ENCODE results near the gene MAPK1.
A peak's percentile ranks its signal among the peaks of the same experiment; 100 is the strongest.
"Not testable (repeated sequence)": the region's sequence is repeated elsewhere in the genome, so short reads cannot be mapped to it uniquely, and the experiment has no call there.

The MAPK1 gene

DNA sequence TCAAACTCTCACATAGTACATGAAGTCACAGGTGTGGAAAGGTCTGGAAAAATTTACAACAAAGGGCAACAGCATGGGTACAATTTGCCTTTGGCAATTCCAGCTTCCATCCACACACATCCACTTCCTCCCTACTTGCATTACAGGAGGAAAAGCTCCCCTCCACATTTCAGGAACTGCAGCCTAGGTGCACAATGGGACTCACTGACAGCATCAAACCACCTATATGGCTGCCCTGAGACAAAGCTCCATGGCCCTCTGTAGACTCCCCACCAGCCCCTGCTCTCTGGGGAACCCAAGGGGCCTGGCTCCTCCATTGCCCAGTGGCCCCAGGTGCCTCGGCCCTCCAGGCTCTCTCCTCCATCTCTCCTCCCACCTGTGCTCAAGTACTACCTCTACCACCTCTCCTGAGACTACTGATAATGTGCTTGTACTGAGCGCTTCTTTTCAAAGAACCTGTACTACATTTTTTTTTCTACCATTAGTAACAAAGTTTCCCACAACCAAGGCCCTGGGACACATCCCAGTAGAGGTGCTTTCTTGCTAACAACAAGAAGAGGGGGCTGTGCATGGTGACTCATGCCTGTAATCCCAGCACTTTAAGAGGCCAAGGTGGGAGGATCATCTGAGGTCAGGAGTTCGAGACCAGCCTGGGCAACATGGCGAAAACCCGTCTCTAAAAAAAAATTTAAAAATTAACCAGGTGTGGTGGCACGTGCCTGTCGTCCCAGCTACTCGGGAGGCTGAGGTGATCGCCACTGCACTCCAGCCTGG is 136.7 kb downstream of the MAPK1 start:
- DNase-seq (ENCODE audit: low read depth in 3 of 3, low spot score in 1 of 3) = no peak

- DNase-seq (ENCODE audit: low read depth in 3 of 3, low spot score in 1 of 3) = not testable (repeated sequence)
Measured at GRCh38 chr22:21729184-21729583, 138.3 kb downstream of the MAPK1 start.

DNA sequence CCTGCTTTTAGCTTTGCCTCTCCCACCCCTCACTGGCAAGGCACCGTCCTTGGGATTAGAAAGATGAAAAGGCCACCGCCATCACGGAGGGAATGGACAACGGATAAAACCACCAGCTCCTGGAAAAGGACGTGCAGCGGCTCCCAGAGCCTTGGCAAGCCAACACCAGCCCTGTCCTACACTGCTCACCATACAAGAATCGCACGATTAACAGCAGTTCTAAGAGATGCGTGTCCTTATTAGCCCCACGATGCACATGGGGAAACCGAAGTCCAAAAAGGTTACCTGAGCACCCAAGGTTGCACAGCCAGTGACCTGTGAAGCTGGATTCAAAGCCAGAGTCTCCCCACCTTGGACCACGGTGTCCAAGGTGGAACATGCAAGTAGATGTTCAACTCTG is 139.2 kb downstream of the MAPK1 start:
- DNase-seq (ENCODE audit: low read depth in 3 of 3, low spot score in 1 of 3) = no peak

DNA sequence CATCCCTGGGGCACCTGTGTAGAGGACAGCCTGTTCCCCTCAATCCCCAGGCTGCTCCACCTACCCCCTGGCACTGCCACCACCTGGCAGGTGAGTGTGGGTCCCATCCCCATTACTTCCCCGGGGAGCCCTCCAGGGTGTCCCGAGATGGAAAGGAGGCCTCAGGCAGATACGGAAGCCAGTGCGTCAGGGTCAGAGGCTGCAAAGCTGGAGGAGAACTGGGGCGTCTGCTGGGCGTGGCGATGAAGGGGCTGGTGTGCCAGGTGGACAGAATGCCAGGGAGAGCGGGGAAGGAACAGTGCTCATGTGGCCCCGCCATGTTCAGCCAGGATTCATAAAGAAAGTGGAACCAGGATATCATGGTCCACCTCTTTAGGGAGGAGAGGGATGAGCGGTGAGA is 139.7 kb downstream of the MAPK1 start:
- no peak for DNase-seq (ENCODE audit: low read depth in 3 of 3, low spot score in 1 of 3)

DNA sequence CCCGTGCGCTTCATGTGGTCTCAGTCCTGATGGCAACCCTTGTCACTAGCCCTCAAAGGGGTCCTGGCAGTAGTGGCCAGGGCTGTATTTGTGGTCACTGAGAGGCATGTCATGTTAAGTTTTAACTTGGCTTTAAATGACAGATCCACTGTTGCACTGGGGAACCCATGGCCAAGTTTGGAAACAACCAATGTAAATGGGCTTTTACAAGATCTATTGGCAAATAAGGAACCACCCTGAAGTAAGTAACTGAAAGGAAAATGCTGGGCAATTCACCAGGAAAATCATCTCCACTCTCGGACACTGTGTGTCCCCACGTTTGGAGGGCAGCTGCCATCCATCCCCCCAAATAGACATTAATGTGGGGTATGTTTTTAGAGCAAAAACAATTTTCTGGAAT is 140.3 kb downstream of the MAPK1 start:
- DNase-seq (ENCODE audit: low read depth in 3 of 3, low spot score in 1 of 3) = no peak

- no peak for DNase-seq (ENCODE audit: low read depth in 3 of 3, low spot score in 1 of 3)
Measured at GRCh38 chr22:21726650-21727049, 140.8 kb downstream of the MAPK1 start.

DNA sequence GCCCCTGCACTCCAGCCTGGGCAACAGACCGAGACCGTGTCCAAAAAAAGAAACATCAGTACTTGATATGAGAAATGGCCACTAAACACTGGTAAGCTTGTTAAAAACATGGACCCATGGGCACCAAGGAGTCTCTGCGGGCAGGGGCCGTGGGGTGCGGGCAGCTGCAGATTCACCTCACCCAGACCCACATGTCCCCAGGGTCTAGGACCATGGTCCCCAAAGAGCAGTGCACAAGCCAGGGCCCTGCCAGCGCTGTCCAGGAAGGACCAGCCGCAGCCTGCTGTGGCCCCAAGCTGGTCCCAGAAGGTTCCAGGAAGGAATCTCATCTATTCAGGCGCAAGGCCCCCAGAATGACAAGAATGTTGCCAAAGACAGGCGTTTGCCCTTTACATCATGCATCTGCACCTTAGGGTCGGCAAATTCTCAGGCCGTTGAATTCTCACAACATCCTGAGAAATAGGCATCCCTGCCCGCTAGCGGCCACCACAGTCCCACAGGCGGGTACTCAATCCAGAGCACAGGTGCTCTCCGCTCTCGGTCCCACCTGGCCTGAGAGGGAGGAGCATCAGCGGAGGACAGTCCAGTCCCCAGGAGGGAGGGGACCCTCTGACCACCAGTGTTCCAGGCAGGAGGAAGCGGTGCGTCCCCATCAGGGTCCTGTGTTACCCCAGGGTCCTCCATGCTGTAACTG is 141.3 kb downstream of the MAPK1 start:
- DNase-seq (ENCODE audit: low read depth in 3 of 3, low spot score in 1 of 3) = no peak

- DNase-seq (ENCODE audit: low read depth in 3 of 3, low spot score in 1 of 3) = not testable (repeated sequence)
Measured at GRCh38 chr22:21724496-21724895, 142.9 kb downstream of the MAPK1 start.

- DNase-seq (ENCODE audit: low read depth in 3 of 3, low spot score in 1 of 3) = not testable (repeated sequence)
Measured at GRCh38 chr22:21721195-21721852, 146.1 kb downstream of the MAPK1 start.

- DNase-seq (ENCODE audit: low read depth in 3 of 3, low spot score in 1 of 3) = not testable (repeated sequence)
Measured at GRCh38 chr22:21720191-21720859, 147.1 kb downstream of the MAPK1 start.

DNA sequence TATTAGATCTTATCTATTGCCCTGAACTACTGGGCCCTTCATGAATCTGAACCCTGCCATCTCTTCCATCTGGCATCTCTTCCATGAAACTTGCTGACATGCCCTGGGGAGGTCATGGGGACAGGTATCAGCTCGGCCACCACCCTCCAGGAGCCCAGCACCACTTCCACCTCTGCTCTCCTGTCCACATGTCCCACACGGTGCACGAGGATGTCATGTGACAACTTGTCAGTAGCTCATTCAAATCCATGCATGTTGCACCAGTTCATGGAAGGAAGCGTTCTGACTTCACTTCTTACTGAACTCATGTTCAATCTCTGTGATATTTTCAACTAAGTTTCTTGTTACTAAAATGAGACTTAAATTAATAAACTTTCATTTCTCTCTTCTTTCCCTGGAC is 148.4 kb downstream of the MAPK1 start:
- no peak for DNase-seq (ENCODE audit: low read depth in 3 of 3, low spot score in 1 of 3)

DNA sequence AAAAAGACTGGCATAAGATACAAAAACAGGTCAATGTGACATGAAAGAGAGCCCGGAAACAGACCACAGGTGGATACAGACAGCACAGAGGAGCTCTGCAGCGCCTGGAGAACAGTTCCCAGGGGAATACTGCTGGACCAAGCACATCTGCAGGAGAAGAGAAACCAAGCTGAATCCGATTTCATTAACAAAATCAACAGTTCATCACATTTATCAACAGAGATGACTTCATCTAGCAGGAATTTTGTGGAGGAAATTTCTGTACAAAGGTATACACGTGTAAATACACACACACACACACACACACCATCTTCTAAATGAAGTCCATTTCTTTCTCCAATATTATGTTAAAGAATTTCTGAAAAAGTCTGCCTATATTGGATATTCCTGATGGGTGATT is 148.9 kb downstream of the MAPK1 start:
- no peak for DNase-seq (ENCODE audit: low read depth in 3 of 3, low spot score in 1 of 3)

DNA sequence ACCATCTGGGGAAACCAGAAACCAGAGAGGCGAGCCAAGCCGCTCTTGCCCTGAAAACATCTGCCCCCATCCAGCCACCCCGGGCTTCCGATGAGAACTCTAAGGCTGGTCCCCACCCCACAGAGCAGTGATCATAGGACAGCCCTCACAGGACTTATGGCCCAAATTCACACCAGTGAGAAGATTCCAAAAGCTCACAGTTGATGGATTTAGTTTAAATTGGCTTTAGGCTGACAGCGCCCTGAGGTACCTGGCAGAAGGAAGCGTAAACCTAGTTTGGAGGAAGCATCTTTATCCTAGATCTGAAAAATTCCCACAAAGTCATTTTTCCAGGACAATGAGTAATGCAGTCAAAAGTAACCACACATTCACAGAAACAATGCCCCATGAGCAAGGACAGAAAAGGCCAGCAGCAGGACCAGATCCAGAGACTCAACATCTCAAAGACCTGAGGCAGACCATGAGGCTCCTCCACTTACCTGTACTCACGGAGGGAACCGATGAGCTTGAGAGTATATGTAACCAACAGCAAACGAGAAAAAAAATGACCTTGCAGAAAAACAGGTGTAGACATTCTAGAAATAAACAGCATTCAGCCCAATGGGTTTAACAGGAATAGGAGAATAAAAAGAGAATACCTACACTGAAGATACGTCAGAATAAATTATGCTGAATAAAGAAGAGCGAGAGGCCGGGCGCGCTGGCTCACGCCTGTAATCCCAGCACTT is 150.9 kb downstream of the MAPK1 start:
- DNase-seq (ENCODE audit: low read depth in 3 of 3, low spot score in 1 of 3) = not testable (repeated sequence)

- no peak for DNase-seq (ENCODE audit: low read depth in 3 of 3, low spot score in 1 of 3)
Measured at GRCh38 chr22:21714786-21715185, 152.7 kb downstream of the MAPK1 start.

- no peak for DNase-seq (ENCODE audit: low read depth in 3 of 3, low spot score in 1 of 3)
Measured at GRCh38 chr22:21714059-21714770, 153.2 kb downstream of the MAPK1 start.

- DNase-seq (ENCODE audit: low read depth in 3 of 3, low spot score in 1 of 3) = no peak
Measured at GRCh38 chr22:21713428-21714058, 153.9 kb downstream of the MAPK1 start.

GRCh38 chr22:21712751-21713427 is 154.6 kb downstream of the MAPK1 start:
- DNase-seq (ENCODE audit: low read depth in 3 of 3, low spot score in 1 of 3) = peak in 2 of 3 donors; percentile 18 to 19

DNA sequence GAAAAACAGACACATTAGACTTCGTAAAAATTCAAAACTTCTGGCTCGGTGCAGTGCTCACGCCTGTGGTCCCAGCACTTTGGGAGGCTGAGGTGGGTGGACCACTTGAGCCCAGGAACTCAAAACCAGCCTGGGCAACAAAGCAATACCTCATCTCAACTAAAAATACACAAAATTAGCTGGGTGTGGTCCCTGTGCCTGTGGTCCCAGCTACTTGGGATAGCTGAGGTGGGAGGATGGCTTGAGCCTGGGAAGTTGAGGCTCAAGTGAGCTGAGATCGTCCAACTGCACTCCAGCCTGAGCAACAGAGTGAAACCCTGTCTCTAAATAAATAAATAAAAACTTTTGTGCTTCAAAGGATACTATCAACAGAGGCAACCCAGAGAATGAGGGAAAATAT is 155.6 kb downstream of the MAPK1 start:
- no peak for DNase-seq (ENCODE audit: low read depth in 3 of 3, low spot score in 1 of 3)

DNA sequence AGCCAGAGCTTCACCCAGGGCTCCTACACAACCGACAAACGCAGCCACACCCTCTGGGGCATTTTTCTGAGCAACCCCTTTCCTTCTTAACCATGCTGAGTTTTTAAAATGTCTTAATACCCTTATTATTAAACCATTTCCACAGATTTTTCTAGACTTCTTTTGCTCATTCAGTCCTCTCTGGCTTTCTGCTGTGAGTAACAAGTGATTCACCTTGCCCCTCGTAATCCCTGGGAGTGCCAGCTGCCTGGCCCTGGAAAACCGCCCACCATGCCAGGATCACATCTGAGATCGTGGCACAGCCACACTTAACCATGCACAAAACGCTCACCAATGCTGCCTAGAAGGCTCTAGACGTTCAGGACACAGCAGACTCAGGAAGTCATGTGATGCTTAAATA is 157.3 kb downstream of the MAPK1 start:
- DNase-seq (ENCODE audit: low read depth in 3 of 3, low spot score in 1 of 3) = no peak

Measured in stimulated activated CD4-positive, alpha-beta T cell treated with anti-CD3 and anti-CD28 coated beads, TNF-alpha, amount 100 ng/mL, for 1 hour (primary cell).